GM19328 (cell line): Measurements from ENCODE around the gene SPDYE18.
"Not testable (repeated sequence)": the region's sequence is repeated elsewhere in the genome, so short reads cannot be mapped to it uniquely, and the experiment has no call there.

ENCODE experiments used
- ATAC-seq: cut with Tn5 transposase; IDR thresholded peaks from one replicate; pipeline ENCODE4 v1.9.1; 2021; ENCODE audit warnings: mild to moderate bottlenecking, moderate library complexity; ENCODE audit not compliant: unreplicated experiment

SPDYE18 gene

DNA sequence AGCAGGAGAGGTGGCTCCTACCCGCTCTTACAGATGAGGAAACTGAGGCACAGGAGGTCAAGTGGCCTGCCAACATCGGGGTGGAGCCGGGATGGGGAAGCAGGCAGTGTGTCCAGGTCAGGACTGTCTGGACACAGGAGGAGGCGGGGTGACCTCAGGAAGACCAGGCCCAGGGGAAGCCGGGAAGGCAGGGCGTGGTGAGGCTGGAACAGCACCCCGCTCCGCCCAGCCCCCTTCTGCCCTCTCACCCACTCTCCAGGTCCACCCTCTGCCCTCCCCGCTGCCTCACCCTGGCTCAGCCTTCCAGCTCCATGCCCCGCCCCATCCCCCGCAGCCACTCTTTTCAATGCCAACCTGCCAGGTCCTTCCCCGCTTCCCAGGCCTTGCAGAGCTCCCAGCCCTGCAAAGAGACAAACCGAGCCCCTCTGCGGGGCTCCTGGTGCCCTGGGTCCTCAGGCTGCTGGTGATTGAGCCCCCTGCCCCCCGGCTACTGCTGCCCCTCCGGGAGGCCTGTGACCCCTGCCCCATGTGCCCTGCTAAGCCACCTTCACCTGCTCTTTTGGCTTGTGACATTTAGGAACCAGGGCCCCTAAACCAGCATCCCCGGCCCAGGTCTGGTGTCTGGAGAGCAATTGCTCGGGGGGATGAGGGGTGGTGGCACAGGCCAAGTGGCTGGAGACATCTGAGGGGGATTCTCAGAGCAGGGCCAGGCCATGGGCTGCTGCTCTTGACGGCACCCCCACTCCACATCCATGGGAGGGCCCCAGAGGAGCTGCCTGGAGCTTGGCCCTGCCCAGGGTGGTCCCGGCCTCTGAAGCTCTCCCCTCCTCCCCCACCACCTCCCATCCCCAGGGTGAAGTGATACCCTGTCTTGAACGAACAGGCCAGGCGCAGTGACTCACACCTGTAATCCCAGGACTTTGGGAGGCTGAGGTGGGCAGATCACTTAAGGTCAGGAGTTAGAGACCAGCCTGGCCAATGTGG, 55.9 kb downstream of the SPDYE18 start:
- not testable (repeated sequence) for ATAC-seq

- ATAC-seq, result not testable (repeated sequence)
Observed at GRCh38 chr7:77005461-77006057, 56.8 kb downstream of the SPDYE18 start.

GRCh38 chr7:77004151-77004550, 58.2 kb downstream of the SPDYE18 start:
- not testable (repeated sequence) for ATAC-seq

GRCh38 chr7:77003241-77003640, 59.1 kb downstream of the SPDYE18 start:
- ATAC-seq, result not testable (repeated sequence)

GRCh38 chr7:77002678-77003233, 59.6 kb downstream of the SPDYE18 start:
- not testable (repeated sequence) for ATAC-seq

- not testable (repeated sequence) for ATAC-seq
Observed at GRCh38 chr7:77002104-77002503, 60.3 kb downstream of the SPDYE18 start.
